GM12873 (cell line): ENCODE results near the gene TICRR.

Source experiments
- TF ChIP-seq, protein P1 (sequence below): IDR thresholded peaks from 2 replicates; pipeline ENCODE4 v1.5.1; 2012; ENCODE audit warnings: low read depth, mild to moderate bottlenecking, moderate library complexity, low read length, control low read depth; ENCODE audit not compliant: insufficient read depth; ENCODE audit errors: missing control alignments

Gene TICRR

GRCh38 chr15:89554247-89554646 is 21.0 kb upstream of the TICRR start:
- TF ChIP-seq, protein P1, sequence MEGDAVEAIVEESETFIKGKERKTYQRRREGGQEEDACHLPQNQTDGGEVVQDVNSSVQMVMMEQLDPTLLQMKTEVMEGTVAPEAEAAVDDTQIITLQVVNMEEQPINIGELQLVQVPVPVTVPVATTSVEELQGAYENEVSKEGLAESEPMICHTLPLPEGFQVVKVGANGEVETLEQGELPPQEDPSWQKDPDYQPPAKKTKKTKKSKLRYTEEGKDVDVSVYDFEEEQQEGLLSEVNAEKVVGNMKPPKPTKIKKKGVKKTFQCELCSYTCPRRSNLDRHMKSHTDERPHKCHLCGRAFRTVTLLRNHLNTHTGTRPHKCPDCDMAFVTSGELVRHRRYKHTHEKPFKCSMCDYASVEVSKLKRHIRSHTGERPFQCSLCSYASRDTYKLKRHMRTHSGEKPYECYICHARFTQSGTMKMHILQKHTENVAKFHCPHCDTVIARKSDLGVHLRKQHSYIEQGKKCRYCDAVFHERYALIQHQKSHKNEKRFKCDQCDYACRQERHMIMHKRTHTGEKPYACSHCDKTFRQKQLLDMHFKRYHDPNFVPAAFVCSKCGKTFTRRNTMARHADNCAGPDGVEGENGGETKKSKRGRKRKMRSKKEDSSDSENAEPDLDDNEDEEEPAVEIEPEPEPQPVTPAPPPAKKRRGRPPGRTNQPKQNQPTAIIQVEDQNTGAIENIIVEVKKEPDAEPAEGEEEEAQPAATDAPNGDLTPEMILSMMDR: no peak

GRCh38 chr15:89555768-89556167 is 19.5 kb upstream of the TICRR start:
- TF ChIP-seq, protein P1: no peak

DNA sequence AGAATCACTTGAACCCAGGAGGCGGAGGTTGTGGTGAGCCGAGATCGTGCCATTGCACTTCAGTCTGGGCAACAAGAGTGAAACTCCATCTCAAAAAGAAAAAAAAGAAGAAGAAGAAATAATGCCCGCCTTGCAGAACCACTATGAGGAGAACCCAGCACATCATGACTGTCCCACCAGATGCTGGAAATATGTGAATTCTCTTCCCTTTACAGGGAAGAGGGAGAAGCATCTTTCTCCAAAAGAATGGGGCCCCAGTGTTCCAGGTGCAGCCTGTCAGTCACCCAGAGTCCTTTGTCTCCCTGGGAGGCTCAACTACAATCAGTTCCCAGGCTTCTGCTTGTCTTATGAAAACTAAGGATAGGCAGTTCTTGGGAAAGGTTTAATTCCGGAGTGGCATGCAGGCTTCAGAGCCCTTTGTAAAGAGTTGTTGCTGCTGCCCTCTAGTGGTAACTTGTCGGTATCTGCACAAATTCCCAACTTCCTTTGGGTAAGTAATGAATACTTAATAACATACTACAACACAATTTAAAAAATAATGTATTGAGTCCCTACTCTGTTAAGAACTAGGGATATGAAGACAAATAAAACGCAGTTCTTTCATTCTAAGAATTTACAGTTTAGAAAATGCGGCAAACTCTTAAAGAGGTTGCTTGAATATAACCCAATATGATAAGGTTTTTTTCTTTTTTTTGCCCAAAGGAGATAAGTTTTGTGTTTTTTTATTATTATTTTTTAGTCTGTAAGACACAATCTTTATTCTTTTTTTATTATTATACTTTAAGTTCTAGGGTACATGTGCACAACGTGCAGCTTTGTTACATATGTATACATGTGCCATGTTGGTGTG is 18.6 kb upstream of the TICRR start:
- TF ChIP-seq, protein P1: peak; percentile 79

DNA sequence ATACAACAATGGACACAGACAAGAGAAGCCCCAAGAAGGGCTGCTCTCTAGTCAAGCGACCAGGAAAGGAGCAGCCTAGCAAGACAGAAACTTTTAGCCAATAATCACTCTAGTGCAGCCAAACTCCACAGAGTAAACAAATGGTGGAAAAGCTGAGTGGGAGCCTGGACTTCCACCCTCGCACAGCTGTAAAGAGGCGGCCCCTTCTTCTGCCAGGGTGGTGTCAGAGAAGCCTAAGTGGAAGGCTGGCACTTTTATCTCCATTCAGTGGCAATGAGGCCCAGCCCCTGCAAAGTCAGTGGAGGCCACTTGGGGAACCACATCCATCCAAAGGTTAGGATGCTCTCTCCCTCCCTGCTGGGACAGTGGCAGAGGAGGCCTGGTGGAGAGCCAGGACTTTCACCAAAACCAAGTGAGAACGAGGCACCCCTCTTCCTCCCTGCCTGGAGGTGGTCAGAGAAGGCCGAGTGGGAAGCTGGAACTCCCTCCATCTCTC is 15.5 kb upstream of the TICRR start:
- TF ChIP-seq, protein P1: no peak

DNA sequence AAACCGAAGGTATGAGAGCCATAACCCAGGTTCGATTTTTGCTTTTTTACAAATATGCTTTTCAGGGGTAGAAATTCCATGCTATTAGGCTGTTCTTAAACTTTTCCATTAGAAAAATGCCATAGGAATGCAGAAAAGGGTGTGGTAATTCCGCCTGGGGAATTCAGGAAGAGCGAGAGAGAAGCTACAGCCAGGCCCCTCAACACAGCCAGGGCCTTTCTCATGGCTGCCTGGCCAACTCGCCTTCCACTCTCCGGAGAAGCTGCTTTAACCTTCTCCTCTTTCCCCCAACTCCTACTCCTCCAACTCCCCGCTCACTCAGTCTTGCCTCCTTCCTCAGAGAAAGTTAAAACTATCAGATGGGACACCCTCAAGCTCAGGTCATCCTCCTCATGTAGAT is 9.1 kb upstream of the TICRR start:
- TF ChIP-seq, protein P1: no peak

DNA sequence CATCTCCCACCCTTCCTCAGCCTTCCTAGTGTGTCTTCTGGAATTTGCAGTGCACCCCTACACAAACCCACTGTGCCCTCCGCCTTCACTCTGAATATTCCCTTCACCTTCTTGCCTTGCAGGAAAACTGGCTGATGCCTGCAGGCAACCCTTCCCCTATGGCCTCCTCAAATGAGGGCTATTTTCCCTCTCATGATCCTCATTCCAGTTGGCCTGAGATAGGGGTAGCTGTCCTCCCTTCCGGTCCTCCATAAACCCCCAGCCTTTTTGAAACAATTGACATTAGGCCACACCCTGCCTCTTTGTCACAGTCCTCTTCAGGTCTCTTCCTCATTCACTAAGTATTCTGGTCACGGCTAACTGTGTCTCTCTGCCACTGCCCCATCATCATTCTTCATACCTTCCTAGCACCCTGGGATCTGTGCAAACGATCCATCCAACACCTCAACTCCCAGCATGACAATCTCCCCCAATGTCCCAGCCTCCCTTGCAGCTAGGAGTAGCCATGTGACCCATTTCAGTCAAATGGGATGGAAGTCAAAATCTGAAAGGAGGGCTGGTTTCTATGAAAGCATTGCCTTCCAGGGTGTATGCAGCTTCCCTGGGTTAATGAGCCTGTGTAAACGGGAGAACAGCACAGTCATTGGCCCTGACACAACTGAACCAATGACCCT is 8.5 kb upstream of the TICRR start:
- TF ChIP-seq, protein P1: no peak

DNA sequence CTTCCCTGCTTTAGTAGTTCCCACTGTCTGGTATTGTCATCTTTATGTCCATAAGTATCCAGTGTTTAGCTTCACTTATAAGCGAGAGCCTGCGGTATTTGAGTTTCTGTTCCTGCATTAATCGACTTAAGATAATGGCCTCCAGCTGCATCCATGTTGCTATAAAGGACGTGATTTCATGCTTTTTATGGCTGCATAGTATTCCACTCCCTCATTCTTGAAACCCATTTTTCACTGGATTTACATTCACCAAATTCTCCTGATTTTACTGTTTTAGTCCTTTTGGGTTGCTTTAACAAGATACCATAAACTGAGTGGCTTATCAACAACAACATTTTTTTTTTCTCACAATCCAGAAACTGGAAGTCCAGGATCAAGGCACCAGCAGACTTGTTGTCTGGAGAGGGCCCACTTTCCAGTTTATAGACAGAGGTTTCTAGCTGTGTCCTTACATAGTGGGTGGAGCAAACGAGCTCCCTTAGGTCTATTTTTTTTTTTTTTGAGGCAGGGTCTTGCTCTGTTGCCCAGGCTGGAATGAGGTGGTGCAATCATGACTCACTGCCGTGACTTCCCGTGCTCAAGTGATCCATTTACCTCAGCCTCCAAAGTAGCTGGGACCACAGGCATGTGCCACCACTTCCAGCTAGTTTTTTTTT is 6.1 kb upstream of the TICRR start:
- TF ChIP-seq, protein P1: no peak
